HG03342 (cell line): ENCODE data around the gene NPAS3.

Source experiments
- ATAC-seq: cut with Tn5 transposase; IDR thresholded peaks from one replicate; pipeline ENCODE4 v1.9.1; 2021; ENCODE audit warnings: mild to moderate bottlenecking, moderate library complexity; ENCODE audit not compliant: unreplicated experiment

NPAS3 gene

DNA sequence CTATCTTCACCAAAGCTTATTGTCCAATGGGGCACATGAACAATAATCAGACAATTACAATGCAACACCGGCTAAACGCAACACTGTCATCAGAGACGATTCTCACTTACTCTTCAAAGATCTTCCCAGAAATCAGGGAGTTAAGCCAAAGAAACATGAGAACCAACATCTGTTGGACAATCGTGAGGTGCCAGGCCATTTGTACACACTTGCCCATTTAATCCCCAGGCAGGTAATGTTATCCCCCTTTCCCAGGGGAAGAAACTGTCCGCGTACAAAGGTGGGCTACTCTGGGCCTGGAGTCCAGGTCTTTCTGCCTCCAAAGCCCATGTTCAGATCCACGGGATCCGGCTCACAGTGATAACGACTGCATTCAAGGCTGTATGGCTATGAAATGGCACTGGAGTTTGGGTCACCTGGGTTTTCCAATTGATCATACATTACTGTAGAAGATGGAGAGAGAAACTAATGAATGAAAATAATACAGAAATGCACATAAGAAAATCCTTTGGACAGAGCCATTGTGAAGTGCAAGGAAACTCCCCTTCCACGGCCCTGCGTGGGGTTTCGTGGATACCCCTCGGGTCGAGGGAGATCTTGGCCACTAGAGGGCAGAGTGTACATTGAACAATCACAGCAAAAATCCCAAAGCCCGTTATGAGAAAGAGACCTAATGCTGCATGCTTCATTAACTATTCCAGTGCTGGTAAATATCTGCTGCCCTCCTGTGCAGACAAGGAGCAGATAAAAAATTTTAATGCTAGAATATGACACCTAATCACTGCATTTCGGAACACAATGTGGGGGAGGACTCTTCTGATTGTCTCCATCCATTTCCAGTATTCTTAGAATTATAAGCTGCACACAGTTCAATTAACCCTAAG lies 900.8 kb downstream of the NPAS3 start:
- ATAC-seq = peak; percentile 56

DNA sequence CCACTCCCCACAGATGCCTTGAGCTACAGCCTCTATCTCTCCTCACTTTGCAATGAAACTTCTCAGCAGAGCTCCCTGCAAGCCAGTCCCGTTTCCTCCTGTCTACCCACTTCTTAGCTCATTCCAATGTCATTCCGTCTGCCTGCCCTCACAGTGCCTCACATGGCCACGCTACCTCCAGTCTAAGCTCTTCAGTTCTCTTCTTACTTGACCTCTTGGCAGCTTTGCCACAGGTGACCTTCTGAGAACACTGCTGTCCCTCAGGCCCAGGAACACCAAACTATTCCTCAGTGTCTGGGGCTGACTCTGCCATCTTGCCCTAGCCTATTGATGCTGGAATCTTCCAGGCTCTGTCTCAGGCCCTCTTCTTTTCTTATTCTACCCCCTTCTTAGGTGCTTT lies 902.1 kb downstream of the NPAS3 start:
- no peak for ATAC-seq

DNA sequence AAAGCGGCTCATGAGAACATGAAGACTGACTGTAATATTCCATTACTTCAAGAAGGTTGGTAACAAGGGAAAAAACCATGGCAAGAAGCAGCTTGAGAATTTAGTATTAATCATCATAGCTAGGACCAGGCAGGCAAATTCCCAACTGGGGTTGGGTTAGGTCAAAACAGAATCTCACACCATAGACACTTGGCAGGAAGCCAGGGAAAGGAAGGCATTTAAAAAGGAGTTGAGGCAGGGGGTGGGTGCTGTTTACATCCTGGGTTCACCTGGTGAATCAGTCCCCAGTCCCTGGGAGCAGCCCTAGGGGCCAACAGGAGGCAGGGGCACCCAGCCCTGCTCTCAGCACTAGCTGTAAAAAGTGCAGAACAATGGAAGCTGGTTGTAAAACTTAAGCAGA lies 903.6 kb downstream of the NPAS3 start:
- ATAC-seq = no peak

DNA sequence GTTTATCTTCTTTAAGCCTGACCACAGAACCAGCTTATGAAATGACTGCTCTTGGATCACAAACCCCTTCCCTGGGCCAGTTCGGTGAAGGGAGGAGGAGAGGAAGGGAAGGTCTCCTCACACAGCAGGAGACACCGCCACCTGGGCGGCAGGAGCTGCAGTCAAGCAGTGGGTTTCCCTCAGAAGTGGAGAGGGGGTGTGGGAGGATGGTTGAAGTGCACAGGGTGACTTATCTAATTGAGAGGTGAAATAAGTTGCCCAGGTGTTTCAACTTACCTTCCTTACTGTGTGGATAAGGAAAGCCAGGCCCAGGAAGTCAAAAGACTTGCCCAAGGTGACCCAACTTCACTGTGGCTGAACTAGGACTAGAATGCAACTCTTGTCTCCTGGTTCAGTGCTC lies 905.4 kb downstream of the NPAS3 start:
- ATAC-seq = no peak

DNA sequence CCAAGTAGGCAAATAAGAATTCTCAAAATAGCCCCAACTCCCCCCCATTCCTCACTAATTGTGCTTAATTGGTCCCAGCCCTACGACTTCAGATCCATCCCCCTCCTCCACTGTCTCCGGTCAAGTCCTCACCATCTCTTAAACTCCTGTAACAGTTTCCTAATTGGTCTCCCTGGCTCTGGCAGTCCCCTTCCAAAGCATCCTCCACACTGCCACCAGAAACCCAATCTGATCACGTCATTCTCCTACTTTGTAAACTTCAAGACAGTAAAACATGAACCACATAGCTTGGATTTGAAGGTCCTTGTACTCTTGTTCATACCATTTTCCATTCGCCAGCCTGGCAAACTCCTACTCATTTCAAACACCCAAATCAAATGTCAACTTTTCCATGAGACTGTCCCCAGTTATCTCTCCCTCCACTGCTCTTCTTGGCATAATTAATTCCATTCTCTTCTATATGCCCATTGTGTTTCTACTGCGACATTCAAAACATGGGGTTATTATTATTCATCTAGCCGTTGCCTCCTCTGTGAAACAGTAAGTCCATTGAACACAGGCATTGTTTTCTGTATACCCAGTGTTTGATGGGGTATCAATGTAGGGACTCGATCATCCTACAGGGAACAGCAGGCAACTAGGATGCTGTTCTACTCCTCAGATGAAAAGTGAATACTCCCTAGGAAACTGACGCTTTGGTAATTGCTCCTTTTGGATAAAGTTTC lies 907.6 kb downstream of the NPAS3 start:
- ATAC-seq = no peak

DNA sequence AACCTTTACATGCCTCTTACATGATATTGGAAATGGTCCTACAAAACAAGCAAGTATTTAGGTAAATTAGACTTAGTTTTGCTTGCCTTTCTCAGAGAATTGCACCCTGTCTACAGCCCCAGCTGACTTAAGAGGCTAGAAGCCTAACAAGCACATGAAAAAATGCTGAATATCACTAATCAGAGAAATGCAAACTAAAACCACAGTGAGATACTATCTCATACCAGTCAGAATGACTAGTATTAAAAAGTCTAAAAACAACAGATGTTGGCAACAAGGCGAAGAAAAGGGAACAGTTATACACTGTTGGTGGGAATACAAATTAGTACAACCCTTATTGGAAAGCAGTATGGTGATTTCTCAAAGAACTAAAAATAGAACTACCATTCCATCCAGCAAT lies 908.4 kb downstream of the NPAS3 start:
- no peak for ATAC-seq

DNA sequence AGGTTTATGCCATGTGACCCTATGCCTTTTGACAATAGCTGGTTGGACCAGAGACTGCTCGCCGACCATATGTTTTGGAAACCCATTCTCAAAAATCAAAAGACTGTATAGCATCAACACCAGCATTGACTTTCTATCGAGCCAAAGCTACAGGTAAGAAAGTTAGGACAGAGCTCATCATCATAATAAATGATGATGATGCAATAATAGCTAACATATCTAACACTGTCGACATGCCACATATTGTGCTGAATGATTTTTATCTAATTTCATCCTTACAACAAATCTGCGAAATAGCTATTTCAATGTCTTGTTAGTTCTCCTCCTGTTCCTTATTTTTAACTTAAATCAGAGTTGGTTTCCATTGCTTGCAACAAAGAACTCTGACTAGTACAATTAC lies 909.3 kb downstream of the NPAS3 start:
- no peak for ATAC-seq

DNA sequence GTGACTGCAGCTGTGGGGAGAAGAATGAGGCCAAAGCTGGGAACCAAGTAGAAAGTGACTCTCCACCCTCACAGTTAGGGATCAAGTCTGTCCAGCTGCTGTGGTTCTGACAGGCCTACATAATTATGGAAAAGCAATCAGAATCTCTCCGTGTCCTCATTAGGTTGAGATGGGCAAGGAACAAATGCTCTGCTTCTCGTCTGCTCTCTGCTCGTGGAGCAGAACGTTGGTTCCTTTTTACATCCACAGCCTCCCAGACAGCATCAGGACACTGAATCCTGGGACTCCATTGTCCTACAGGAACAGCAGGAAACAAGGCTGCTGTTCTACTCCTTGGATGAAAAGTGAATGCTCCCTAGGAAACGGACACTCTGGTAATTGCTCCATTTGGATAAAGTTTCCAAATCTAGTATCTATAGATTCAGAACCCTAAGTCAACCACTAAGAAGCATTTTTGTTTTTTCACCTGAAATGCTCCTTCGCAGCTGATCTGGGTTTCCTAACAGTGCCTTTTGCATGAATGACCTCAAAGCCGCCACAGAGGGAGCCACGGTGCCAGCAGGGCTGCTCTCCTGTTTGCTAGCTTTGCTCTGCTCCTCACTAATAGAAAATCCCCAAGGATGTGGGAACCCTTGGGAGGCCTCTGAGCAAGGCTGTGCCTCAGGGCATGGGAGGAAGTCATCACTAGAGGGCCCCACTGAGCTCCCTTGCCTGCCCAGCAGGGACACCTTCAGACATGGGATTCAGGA lies 910.2 kb downstream of the NPAS3 start:
- no peak for ATAC-seq

DNA sequence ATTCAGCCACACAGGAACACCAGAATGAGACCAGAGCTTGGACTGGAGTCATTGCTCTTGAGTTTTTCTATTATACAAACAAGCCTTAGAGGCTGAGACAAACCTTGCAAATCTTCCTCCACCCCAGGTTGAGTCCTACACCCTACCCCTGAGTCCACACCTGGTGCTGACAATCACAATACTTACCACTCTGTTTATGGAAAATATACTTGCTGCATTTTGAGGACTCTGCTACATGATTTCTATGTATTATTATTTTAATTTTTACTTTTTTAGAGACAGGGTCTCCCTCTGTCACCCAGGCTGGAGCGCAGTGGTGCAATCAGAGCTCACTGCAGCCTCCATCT lies 910.7 kb downstream of the NPAS3 start:
- ATAC-seq = no peak

DNA sequence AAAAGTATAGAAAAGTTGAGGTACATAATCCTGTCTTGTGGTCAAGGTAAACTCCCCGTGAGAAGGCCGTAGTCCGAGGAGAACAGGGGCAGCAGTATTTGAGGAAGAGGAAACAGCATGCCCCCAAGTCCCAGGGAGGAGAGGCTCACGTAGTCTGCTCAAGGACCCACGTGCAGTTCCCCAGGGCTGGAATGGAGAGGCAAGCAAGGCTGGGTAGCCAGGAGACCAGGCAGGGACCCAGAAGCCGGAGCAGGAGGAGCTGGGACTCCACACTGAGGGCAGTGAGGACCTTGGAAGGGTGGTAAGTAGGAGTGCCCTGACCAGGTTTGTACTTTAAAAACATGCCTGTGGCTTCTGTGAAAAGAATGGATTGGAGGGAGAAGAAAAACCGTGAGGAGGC lies 912.1 kb downstream of the NPAS3 start:
- no peak for ATAC-seq

DNA sequence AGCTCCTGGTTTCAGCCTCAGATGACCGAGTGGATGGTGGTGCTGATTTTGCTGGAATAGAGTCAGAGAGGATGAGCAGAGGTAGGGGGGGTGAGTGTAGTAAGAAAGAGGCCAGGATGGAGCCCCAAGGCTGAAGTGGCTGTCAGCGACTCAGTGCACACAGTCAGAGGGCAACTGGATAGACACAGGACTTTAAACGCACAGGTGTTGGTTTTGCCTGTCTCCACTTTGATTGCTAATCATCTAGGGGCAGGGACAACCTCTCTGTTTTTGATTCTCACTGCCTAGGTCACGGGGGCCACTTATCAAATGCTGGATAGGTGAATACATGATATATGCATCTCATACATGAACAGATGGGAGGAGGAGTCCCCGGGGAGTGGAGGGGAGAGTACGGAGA lies 912.7 kb downstream of the NPAS3 start:
- ATAC-seq = no peak

DNA sequence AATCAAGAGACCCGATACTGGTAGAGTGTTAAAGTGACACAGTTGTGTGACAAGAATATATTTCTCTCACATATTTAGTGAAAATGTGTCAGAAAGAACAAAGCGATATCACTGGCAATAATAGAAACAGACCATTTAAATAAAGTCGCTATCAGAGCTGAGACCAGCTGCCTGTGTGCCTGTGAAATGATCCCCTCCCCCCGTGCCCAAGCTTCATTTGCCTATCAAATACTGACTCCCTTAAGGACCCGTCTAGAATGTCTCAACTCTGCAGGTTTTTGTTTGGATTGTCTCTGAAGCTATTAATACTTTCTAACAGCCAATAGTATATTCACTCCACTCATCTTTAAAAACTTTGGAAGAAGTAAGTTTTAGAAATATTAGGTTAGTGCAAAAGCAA lies 913.3 kb downstream of the NPAS3 start:
- no peak for ATAC-seq
